GM12891 (cell line): ENCODE data around the gene ZPBP.

Experiments used
- DNase-seq: peaks from one replicate; pipeline ENCODE4 v3.0.0; 2011; ENCODE audit warnings: low spot score; ENCODE audit not compliant: insufficient read length
- FAIRE-seq: peaks from 2 replicates; lab custom pipeline; 2011; peaks lifted over from hg19 to GRCh38; lab: Jason Lieb, UNC
- PAX5 ChIP-seq: IDR thresholded peaks from 2 replicates; pipeline ENCODE4 v1.6.1; 2011; ENCODE audit warnings: low read length, moderate library complexity, mild to moderate bottlenecking; ENCODE audit not compliant: insufficient read depth, severe bottlenecking
- POLR2A ChIP-seq: IDR thresholded peaks from 2 replicates; pipeline ENCODE4 v1.6.1; 2011; ENCODE audit warnings: low read depth, low read length, control low read depth
- POLR2AphosphoS5 ChIP-seq: IDR thresholded peaks from 2 replicates; pipeline ENCODE4 v1.6.1; 2011; ENCODE audit warnings: low read depth, low read length, control low read depth
- POU2F2 ChIP-seq: IDR thresholded peaks from 2 replicates; pipeline ENCODE4 v1.6.1; 2011; ENCODE audit warnings: low read depth, mild to moderate bottlenecking, control low read depth, low read length, moderate library complexity
- SPI1 ChIP-seq: IDR thresholded peaks from 2 replicates; pipeline ENCODE4 v1.6.1; 2011; ENCODE audit warnings: low read depth, low read length, control low read depth
- TAF1 ChIP-seq: IDR thresholded peaks from 2 replicates; pipeline ENCODE4 v1.6.1; 2011; ENCODE audit warnings: low read depth, low read length, control low read depth

ZPBP gene

GRCh38 chr7:49927631-49928030, 165.4 kb downstream of the ZPBP start:
- no peak for FAIRE-seq
- no peak for DNase-seq

DNA sequence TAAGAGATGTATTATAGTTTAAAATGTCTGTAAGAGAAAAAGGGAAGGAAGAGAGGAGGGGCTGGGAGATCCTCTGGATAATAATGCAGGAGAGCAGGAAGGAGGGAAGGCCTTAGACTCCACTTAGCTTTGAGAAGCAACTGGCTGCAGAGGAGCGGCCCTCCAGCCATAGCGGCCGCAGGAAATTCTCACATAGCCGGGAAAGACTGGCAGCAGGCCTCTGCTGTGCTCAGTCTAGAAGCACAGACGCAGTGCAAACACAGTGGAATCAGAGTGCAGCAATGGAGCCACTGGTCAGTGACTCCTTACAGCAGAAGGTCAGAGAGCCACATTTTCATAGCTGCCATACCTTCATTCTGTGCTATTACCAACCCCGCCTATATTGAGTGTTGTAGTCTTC, 166.3 kb downstream of the ZPBP start:
- DNase-seq, result no peak
- TF ChIP-seq SPI1 (no peak), TAF1 (no peak), POLR2A (no peak), POLR2AphosphoS5 (no peak), PAX5 (no peak), POU2F2 (no peak)
- no peak for FAIRE-seq

More at GRCh38 chr7:49927631-49928030, 165.4 kb downstream of the ZPBP start:
- TF ChIP-seq POLR2A, result no peak

DNA sequence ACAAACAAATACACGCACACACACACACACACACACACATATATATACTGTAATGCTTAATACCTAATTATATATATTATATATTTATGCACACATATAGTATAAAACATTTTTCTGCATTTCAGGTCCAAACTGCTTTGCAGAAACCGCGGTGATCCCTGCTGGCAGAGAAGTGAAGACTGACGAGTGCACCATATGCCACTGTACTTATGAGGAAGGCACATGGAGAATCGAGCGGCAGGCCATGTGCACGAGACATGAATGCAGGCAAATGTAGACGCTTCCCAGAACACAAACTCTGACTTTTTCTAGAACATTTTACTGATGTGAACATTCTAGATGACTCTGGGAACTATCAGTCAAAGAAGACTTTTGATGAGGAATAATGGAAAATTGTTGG, 181.1 kb downstream of the ZPBP start:
- TF ChIP-seq POLR2AphosphoS5 (no peak), TAF1 (no peak), PAX5 (no peak), SPI1 (no peak), POU2F2 (no peak), POLR2A (no peak)
- no peak for DNase-seq
- FAIRE-seq, result no peak

GRCh38 chr7:49894543-49894942, 198.5 kb downstream of the ZPBP start:
- TF ChIP-seq POU2F2 (no peak), POLR2AphosphoS5 (no peak), PAX5 (no peak), POLR2A (no peak), TAF1 (no peak), SPI1 (no peak)
- DNase-seq (no peak), FAIRE-seq (no peak)

- FAIRE-seq (no peak), DNase-seq (no peak)
- TF ChIP-seq POU2F2 (no peak), POLR2A (no peak), SPI1 (no peak), POLR2AphosphoS5 (no peak), TAF1 (no peak), PAX5 (no peak)
Measured at GRCh38 chr7:49893131-49893530, 199.9 kb downstream of the ZPBP start.

DNA sequence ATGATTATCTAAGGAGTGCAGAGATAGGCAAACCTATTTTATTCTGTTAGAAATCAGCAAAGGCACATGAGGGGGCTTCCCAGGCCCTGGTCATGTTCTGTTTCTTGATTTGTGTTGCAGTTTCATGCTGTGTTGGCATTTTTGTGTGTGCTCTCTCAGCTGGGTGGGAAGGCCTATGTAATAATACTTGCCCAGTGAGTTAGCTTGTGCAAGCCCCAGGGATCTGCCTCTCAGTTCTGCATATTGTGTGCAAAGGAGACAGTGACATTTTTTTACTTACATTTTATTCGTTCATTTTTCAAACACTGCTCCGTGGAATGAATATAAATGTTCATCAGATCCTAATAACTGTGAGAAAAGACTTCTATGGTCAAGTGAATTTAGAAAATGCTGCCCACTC, 200.6 kb downstream of the ZPBP start:
- FAIRE-seq, result no peak
- TF ChIP-seq POLR2AphosphoS5, result no peak
- no peak for TF ChIP-seq POU2F2
- TF ChIP-seq POLR2A, result no peak
- no peak for TF ChIP-seq TAF1
- TF ChIP-seq SPI1, result no peak
- no peak for DNase-seq
